ENCODE data around the gene MROH2A.

The MROH2A gene

DNA sequence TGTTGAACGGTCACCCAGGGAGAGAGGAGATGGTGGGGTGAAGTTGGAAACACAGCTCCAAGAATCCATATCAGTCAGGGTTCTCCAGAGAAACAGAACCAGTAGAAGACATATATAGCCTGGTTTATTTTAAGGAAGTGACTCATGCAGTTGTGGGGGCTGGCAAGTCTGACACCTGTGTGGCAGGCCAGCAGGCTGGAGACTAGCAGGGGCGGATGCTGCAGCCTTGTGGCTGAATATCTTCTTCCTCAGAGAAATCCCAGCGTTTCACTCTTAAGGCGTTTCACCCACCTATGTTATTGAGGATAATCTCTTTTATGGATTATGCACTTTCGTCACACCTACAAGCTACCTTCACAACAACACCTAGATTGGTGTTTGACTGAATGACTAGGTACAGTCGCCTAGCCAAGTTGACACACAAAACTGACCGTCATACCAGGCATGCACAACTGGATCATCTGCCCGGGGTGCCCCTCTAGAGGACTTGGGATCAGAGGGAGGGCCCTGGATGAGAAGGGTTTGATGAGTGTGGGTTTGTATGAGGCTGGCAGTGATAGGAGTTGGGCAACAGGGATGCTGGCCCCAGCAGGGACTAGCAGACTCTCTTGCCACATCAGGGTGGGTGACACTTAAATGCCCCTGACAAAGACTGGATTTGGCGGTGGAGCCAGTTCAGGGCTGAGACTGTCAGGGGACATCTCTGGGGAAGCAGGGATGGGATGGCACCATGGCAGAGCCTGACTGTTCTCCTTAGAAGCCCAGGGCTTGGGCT lies 23.4 kb downstream of the MROH2A start:
- DNase-seq (ENCODE audit: low read depth) = no peak
- no peak overlapping the region for H3K4me3 ChIP-seq (ENCODE audit: low read length)
- TF ChIP-seq, protein P1, sequence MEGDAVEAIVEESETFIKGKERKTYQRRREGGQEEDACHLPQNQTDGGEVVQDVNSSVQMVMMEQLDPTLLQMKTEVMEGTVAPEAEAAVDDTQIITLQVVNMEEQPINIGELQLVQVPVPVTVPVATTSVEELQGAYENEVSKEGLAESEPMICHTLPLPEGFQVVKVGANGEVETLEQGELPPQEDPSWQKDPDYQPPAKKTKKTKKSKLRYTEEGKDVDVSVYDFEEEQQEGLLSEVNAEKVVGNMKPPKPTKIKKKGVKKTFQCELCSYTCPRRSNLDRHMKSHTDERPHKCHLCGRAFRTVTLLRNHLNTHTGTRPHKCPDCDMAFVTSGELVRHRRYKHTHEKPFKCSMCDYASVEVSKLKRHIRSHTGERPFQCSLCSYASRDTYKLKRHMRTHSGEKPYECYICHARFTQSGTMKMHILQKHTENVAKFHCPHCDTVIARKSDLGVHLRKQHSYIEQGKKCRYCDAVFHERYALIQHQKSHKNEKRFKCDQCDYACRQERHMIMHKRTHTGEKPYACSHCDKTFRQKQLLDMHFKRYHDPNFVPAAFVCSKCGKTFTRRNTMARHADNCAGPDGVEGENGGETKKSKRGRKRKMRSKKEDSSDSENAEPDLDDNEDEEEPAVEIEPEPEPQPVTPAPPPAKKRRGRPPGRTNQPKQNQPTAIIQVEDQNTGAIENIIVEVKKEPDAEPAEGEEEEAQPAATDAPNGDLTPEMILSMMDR (conservative IDR thresholded peaks at IDR 0.05; ENCODE audit: low read length) = no peak

DNA sequence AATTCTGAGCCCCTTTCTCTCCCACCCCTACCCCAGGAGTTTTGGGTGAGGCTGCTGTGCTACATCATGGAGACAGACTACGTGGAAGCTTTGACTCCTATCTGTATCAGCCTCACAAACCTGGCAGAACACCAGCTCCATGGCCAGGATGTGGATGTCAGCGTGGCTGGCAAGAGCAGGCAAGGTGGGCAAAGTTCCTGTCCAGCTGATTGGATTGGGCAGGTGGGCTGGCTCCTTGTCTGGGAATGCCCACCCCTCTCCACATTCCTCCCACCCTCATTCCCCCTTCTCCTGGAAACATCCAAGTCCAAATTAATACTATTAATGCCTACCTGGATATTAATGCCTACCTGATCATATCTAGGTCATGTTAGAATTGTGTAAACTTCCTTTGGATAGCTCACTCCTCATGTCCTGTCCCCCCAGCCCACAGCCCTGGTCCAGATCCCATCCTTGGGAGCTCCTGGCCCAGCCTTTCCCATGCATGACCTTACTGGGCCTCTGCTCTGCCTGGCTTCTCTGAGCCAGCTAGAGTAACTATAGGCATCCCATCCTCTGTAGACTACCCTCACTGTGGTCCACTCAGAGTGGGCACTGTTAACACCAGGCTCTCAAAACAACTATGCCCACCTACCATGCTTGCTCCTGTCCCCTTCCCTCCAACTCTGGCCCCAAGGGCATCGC lies 24.1 kb downstream of the MROH2A start:
- no peak overlapping the region for H3K4me3 ChIP-seq (ENCODE audit: low read length)
- TF ChIP-seq, protein P1 (conservative IDR thresholded peaks at IDR 0.05; ENCODE audit: low read length) = no peak
- DNase-seq (ENCODE audit: low read depth) = no peak

DNA sequence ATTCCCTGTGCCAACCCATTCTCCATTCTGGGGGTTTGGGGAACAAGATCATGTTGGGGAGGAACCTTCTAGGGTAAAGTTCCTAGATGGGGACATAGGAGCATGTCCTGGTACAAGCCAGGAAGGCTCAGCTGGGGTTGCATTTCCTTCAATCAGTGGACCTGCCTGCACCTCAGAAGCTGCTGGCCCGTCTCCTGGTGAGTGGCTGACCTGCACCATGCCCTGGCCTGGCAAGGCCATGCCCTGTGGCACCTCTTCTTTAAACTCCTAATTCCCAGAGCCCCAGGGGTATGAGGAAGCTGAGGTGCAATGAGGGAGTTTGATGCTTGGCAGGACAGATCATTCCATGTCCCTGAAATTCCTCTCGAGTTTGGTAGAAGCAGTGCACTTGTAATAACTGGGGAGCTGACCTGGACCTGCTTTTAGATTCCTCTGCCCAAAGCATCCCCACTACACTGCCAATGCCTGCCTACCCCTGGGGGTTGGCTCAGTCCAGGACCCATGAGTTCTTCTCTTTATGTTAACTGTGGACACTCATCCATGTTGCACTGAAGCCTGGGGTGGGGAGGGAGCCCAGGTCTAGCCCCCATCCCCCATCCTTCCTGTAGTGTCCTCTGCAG lies 25.3 kb downstream of the MROH2A start:
- DNase-seq (ENCODE audit: low read depth) = no peak
- H3K4me3 ChIP-seq (ENCODE audit: low read length) = no peak overlapping the region
- TF ChIP-seq, protein P1 (conservative IDR thresholded peaks at IDR 0.05; ENCODE audit: low read length) = no peak

DNA sequence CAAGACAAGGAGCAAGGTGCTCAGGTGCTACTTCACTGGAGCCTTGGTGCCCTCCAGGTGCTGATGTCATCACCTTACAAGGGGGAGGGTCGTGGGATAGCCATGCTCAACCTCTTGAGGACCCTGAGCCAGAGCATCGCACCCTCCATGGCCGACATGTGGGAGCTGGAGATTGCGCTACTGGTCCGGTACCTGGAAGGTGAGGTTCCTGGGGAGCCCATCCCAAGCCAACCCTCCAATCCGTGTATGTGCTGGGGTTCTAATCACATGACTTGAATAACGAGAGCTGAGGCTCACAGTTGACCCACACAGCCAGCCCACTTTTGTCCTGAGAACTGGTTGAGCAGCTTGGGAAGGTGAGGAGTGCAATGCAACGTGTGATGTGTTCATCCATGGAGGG lies 25.9 kb downstream of the MROH2A start:
- no peak overlapping the region for H3K4me3 ChIP-seq (ENCODE audit: low read length)
- no peak for DNase-seq (ENCODE audit: low read depth)
- TF ChIP-seq, protein P1 (conservative IDR thresholded peaks at IDR 0.05; ENCODE audit: low read length) = no peak

DNA sequence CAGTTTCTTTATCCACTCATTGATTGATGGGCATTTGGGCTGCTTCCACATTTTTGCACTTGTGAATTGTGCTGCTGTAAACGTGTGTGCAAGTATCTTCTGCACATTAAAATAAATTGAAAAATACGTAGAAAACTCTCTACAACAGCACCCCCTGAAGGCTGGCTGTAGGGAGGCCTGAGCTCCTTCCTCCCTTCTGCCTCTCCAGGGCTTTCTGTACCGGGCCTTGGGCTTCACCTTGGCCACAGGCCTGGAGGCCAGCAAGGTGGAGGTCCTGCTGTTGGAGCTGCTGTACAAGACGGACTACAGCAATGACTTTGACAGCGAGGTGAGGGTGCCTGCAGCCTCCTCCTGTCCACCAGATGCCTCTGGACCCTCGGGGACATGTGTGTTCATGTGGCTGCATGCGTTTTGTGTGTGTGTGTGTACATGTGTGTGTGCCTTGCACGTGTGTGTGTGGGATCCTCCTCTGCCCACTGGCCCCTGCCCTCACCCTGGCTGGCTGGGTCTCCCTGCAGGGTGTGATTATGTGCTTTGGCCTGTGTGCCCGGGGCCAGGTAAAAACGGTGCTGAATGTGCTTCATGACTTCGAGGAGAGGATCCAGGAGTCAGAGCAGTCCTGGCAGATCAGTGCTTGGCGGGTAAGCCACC lies 29.2 kb downstream of the MROH2A start:
- TF ChIP-seq, protein P1 (conservative IDR thresholded peaks at IDR 0.05; ENCODE audit: low read length) = no peak
- H3K4me3 ChIP-seq (ENCODE audit: low read length) = no peak overlapping the region
- DNase-seq (ENCODE audit: low read depth) = no peak

DNA sequence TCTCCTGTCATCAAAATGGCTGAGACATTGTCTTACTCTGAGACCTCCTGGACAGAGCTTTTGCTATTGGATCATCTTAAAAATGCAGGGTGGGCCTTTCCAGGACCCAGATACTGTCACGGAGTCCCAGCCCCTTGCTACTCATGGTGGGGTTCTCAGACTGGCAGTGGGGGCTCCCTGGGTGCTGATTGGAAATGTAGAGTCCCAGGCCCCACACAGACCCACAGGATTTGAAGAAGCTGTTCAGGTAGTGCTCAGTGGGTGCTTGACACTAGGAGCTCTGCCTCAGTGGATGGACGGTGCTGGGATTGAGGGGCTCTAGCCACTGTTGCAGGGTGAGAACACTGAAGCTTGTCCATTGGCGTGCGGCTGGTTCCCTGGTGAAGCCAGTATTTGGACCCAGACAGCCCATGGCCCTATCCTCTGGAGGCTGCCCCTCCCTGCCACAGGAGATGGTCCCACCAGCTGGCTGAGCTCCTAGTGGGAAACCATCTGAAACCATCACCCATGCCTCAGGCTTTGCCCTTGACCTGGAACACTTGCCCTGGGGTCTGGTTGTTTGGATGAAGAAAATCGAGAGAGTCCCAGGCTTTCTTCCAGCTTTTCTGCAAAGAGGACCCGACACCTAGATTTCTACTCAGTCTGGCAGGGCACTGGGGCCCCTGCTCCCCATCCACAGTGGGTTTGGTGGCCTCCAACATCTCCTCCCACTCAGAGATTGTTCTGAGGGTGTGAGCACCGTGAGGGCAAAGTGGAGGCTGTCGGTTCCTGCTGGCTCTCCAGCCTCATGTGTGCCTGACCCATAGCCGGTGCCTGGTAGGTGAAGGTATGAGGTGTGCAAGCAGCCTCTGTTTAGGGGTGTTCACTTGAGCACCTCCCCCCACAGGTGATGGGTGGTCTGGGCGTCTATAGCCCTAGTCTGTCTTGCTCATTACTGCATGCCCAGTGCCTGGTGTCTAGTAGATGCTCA lies 30.1 kb downstream of the MROH2A start:
- no peak overlapping the region for H3K4me3 ChIP-seq (ENCODE audit: low read length)
- DNase-seq (ENCODE audit: low read depth) = no peak
- TF ChIP-seq, protein P1 (conservative IDR thresholded peaks at IDR 0.05; ENCODE audit: low read length) = no peak

Measured in AG10803 (cell line).